ENCODE measurements around the gene TSC1.
A peak's percentile ranks its signal among the peaks of the same experiment; 100 is the strongest.
"Not testable (repeated sequence)": the region's sequence is repeated elsewhere in the genome, so short reads cannot be mapped to it uniquely, and the experiment has no call there.

The TSC1 gene

GRCh38 chr9:132975961-132976360, 31.5 kb upstream of the TSC1 start:
- no peak for DNase-seq

- DNase-seq = peak; percentile 46
Observed at GRCh38 chr9:132973713-132974112, 29.3 kb upstream of the TSC1 start.

- DNase-seq = no peak
Observed at GRCh38 chr9:132973166-132973565, 28.8 kb upstream of the TSC1 start.

GRCh38 chr9:132970324-132971062, 26.1 kb upstream of the TSC1 start:
- no peak for DNase-seq

- DNase-seq = no peak
Observed at GRCh38 chr9:132969783-132970182, 25.4 kb upstream of the TSC1 start.

GRCh38 chr9:132967908-132968307, 23.5 kb upstream of the TSC1 start:
- DNase-seq = not testable (repeated sequence)

- no peak for DNase-seq
Observed at GRCh38 chr9:132965478-132965877, 21.1 kb upstream of the TSC1 start.

GRCh38 chr9:132961002-132961401, 16.6 kb upstream of the TSC1 start:
- DNase-seq = no peak

- DNase-seq = peak; percentile 81
Observed at GRCh38 chr9:132957805-132958204, 13.4 kb upstream of the TSC1 start.

- DNase-seq = no peak
Observed at GRCh38 chr9:132955768-132956167, 11.4 kb upstream of the TSC1 start.

GRCh38 chr9:132955123-132955522, 10.7 kb upstream of the TSC1 start:
- no peak for DNase-seq

- no peak for DNase-seq
Observed at GRCh38 chr9:132949709-132950108, 5.3 kb upstream of the TSC1 start.

- no peak for DNase-seq
Observed at GRCh38 chr9:132948482-132949050, 4.2 kb upstream of the TSC1 start.

- DNase-seq = no peak
Observed at GRCh38 chr9:132947756-132948155, 3.3 kb upstream of the TSC1 start.

- DNase-seq = no peak
Observed at GRCh38 chr9:132946631-132947295, 2.3 kb upstream of the TSC1 start.

- DNase-seq = no peak
Observed at GRCh38 chr9:132946211-132946610, 1.8 kb upstream of the TSC1 start.

GRCh38 chr9:132945186-132946130, 1.0 kb upstream of the TSC1 start:
- DNase-seq = no peak

GRCh38 chr9:132943651-132944293, 644 bp downstream of the TSC1 start:
- DNase-seq = peak; percentile 29

- no peak for DNase-seq
Observed at GRCh38 chr9:132942541-132943182, 1.8 kb downstream of the TSC1 start.

- no peak for DNase-seq
Observed at GRCh38 chr9:132939169-132939568, 5.2 kb downstream of the TSC1 start.

- no peak for DNase-seq
Observed at GRCh38 chr9:132937463-132937901, 6.9 kb downstream of the TSC1 start.

GRCh38 chr9:132935026-132935425, 9.4 kb downstream of the TSC1 start:
- DNase-seq = peak; percentile 58

Data from NCI-H82 (cell line).